ENCODE results near the gene CDH10. TPM values are rescaled to one million over a fixed set of nuclear protein-coding genes. Genes with fewer than 3 reads are reported as not detected.

Gene CDH10
- 3.2 TPM for polyA plus RNA-seq (2013, experiment 1 of 2; ENCODE audit: insufficient read length)
- polyA plus RNA-seq (2013, experiment 2 of 2; ENCODE audit: insufficient read length), result 2.8 TPM

DNA sequence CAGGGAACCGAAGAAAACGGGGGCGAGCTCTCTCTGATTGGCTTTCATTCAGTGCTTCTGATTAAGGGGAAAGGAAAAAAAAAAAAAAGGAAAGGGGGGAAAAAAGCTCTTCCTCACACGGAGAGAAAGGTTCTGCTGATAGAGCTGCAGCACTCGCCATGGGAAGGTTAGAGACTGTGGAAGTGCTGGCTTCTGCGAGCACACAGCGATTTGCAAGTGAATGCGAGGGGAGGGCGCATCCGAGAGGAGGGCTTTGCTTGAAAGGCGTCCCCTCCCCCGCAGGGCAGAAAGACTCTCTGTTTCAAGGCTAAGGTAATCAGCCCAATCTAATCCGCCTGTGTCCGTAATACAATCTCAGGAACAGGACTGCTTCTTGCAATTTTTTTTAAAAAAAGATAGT lies at the start of gene CDH10:
TSS of gene CDH10 (minus strand) at position 218 of the 400 bp plus-strand sequence. CDS start 51,488 bp downstream, outside the sequence.
- DNase-seq, result peak; percentile 56

DNA sequence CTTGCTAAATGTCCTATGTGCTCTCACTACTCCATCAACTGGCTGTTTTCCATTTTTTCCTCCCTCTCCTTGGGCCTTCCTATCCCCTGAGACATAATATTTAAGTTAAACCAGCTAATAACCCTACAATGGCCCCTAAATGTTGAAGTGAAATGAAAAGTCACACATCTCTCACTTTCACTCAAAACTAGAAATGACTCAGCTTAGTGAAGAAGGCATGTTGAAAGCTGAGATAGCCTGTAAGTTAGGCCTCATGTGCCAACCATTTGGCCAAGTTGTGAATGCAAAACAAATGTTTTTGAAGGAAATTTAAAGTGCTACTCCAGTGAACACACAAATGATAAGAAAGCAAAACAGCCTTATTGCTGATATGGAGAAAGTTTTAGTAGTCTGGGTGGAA lies 48.8 kb upstream of the CDH10 start:
- no peak for DNase-seq

DNA sequence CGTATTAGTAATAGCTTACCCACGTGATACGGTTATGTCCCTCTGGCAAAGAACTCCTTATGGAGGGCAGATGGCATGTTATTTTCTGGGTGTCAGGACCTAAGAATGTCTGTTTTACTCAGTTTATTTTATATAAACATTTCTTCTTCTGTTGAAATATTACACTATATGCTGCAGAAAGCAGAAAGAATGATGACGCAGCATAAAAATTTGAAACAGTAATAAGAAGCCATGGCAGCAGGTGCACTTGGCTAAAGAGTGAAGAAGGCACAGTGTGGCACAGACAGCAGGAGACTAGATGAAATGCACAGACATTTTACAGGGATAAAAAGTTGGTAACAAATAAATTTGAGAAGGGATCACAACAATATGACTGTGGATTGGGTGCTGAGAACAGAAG lies 46.3 kb upstream of the CDH10 start:
- DNase-seq, result no peak

DNA sequence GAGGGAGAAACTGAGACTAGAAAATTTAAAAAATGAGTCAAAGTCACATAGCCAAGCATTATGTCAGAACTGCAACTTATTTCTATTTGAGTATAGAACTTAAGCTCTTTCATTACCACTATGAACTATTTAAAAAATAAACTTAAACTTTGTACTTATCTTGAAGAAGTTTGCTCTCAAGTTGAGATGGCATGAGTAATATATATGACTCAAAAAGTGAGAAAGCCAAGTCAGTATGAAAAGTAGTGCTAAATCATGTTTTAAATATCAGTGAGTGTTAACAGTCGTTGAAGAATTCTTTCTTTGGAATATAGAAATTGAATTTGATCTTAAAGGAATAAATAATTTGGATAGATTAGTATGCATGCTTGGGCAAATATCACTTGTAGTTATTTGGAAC lies 36.3 kb upstream of the CDH10 start:
- DNase-seq, result no peak

DNA sequence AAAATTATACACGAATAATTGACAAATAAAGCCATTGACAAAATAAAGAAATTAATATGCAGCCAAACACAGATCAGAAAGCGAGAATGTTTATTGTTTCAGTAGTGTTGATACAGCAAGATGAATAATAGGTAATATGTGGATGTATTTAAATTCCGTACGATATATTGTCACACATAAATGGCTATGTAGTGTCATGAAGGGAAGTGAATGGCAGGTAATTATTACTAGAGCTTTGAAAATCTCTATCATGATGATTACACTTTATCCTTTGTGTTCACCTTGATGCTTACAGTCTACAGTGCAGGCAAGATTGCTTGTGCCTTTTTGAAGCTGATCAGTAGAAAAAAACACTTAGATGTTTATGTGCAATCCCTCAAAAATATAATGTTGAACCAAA lies 23.3 kb upstream of the CDH10 start:
- DNase-seq, result no peak

DNA sequence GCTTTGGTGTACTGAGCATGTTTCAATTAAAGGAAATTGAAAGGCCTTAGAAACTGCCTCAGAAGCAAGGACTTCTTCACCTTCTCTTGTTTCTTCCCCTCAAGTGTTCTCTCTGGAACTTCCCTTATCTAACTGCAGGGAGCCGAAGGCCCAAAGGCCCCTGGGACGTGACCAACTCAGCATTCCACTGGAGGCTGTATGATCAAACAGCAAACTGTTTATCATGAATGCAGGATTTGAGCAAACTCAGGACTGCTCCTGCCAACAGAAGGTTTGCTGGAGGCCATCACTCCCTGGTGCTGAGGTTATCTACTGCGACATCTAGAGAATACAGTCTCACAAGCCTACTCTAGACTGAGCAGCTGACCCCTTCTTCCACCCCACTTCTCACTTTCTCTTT lies 4.8 kb upstream of the CDH10 start:
- DNase-seq, result no peak

DNA sequence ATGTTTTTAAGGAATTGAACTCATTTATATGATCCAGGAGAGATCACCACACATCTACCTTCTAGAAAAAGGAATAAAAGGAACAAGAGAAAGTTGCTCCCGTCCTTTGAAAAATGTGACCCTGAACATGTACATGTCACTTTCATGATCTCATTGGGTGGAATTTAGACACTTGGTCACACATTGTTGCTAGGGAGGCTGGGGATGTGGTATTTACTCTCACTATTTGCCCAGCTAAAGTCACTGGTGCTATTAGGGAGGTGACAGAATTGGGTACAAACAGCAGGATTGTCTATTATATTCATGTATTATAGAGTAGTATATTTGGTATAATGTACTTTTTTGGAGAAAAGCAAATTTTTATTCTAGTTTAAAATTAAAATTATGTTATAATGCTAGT lies 2.1 kb upstream of the CDH10 start:
- no peak for DNase-seq

DNA sequence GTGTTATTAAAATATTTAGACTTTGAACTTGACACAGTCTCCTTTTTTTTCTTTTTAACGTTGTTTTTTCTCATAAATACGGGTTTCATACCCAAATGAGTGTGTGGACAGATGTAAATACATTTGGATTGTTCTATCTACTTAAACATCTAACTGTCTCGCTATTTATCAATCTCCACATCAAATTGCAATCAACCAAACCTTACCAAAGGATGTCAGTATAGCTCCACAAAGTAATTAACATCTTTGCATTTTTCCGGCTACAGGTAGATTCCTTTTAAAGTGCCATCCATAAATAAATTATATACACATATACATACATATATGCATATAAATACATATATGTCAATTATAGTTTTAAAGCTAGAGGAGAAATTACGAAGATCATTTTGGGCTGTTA lies 705 bp upstream of the CDH10 start:
- no peak for DNase-seq

DNA sequence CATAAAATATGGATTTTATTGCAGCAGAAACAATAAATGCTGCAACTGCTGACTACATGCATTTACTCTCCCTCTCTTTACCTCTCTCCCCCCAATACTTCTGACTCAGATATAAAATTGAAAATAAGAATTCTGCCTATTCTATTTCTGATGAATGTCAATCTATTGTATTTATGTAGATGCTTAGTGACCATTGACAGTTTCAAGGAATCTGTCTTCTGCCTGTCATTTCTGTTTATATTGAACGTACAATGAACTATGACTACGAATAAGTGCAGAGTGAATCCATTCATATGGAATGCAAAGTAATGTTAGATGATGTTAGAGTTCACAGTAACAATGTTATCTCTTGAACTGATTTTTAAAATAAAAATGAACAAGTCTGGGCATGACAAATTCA lies 898 bp downstream of the CDH10 start:
- no peak for DNase-seq

DNA sequence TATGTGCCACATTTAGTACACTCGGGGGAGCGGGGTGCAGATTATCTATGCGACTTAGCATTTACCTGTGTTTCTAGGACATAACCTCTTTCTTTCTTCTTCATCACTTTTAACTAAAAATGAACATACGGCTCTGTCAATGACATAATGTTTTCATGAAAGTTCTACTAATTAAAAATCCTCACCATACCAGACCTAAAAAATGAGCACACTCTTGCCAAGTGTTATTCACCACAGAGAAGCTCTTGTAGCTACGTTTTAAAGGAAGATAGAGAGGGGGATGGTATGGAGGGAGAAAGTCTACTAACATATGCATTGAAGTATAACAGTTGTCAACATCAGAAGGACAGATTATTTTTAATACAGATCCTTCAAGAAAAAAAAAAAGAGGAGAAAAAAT lies 1.6 kb downstream of the CDH10 start:
- peak; percentile 7 for DNase-seq

DNA sequence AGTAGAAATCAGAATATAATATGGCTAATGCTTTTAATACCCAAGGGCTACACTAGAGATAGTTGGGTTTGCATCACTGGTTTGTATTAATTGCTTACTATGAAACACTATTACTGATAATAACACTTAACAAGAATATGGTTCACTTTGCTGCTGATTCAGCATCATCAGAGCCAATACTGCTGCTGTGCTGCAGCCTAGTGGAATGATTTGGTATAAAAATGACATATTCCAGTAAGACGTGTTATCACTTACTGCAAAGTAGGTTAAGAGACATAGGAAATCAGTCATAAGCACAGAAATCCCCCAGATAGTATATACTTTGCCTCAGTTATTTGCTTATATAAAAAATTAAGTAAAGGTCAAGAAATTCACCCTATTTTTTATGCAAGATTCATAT lies 2.8 kb downstream of the CDH10 start:
- peak; percentile 27 for DNase-seq

DNA sequence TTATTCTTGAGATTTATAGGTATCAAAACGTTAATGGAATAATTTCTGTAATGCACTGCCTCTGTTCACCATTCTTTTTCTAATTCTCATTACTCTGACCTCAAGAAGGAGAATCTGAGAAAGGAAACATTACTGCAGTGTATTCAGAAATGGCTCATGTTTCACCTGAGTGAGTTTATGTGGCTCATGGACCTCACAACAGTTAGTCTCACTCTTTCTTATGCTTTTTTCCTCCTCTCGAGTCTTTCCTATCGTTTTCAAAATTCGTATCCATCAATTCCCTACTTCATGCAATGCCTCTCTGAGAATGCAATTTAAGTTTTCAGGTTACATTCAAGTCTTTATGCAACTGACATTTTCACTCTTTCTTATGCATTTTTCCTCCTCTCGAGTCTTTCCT lies 9.6 kb downstream of the CDH10 start:
- no peak for DNase-seq

DNA sequence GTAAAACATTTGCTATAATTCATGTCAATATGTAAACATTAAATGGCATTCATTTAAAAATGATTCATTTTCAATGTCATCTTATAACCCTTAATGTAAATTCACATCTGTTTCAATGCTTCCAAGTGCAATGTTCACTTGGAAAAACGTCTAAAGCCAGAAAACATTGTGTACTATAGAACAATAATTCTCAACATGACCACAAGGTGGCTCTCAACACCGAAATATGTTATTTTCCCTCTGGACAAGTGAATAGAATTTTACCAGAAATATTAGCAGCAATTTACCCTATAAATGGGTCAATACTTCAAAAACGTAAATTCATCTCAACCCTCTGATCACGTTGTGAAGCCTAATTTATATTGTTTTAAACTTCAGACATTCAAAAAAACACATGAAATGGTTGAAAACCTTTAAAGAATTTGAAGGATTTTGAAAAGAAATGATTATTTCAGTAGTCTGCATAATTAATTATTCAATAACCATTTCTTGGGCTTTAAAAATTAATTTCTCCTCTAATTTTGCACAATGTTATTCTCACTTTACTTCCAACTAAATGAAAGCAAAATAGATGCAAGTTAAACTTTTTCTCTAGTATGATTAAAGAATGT lies 11.0 kb downstream of the CDH10 start:
- peak; percentile 39 for DNase-seq

DNA sequence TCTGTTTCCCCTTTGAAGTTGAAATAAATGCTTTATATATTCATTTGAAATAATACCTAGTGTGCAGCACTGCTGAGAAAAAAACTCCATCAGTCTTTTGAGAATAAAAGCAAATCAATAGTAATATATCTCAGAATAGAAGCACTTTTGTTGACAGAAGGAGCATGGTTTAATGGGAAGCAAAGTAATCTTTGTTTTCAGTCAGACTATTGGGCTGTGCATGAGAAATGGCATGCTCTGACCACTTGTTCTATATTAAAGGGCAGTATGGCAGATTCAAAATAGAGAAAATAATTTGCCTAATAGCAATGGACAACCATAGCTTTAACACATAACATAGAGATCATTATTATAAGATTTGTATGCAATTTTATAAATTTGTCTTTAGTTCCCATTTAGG lies 12.4 kb downstream of the CDH10 start:
- no peak for DNase-seq

DNA sequence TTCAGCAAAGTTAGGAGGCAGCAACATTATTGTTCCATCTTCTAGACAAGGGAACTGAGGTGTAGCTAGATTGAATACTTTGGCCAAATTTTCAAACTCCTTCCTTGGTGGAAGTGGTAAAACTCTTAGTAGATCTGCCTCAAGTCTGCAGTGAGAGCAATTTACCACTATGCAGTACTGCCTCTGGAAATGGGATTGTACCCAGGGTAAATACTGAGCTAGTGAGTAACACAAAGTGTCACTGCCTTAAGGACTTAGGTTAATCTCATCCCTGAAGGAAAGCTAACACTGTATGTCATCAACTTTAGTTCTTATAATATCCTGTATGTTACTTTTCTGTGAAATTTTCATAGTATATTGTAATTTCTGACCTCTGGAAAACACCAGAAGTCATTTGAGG lies 13.9 kb downstream of the CDH10 start:
- no peak for DNase-seq

DNA sequence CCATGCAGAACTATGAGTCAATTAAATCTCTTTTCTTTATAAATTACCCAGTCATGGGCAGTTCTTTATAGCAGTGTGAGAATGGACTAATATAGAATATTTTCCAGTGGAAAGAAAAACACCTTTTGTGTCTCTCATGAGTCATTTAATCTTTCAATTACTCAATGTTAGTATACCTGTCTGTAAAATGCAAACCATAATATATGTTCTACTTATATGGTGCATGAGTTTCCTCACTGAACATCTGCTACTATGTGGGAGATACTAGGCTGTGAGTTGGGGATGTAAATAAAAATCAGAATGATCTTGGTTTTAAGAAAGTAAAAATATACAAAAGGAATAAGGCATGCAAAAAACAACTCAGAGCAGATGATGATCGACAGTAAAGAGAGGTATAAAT lies 15.0 kb downstream of the CDH10 start:
- no peak for DNase-seq

DNA sequence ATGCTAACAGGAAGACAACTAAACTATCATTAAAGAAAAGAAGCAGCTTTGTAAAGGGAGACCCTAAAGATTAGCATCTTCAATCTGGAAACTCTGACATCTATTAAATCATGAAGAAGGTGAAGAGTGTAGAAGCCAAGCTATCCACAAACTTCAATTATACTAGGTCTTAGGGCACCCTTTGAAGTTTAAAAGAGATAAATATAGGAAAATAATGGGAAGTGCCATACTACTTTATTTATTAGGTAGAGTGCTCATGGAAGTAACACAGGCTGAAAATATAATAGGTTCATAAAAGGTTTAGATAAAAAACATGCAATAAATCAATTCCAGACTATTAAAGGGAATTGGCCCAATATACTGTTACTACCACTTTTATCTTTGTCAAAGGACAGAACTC lies 19.9 kb downstream of the CDH10 start:
- DNase-seq, result no peak

DNA sequence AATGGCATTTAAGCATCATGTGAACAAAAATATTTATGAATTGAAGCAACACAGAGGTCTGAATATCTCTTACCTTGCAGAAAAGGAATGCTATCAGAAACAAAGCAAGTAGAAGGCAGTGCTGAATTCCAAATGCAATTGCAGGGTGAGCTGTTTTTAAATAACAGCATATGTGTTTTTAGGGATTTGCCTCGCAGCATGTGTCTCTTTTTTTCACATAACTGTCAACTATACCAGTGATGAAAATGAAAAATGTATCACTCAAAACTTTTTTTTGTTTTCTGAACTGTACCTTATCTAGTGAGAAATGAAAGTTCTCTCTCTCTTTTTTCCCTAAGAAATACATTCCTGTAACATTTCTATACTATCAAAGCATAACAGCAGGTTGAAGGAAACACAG lies 21.2 kb downstream of the CDH10 start:
- DNase-seq, result peak; percentile 36

DNA sequence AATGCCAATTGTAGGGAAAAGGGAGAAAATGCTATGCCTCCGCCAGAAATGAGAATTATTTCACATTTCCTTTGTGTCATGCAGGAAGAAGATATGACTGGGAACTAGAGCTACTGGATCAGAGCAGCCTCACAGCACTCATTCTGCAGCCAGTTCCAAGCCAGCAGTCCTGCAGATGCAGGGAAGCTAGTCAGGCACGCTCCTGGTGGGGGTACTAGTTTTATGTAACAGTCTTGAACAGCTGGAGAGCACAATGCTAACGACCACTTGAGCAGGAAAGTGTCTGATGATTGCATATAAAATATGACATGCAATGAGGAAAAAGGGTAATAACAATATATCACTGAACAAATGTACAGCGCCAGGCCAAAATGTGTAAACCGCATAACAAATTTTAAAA lies 21.7 kb downstream of the CDH10 start:
- peak; percentile 77 for DNase-seq

DNA sequence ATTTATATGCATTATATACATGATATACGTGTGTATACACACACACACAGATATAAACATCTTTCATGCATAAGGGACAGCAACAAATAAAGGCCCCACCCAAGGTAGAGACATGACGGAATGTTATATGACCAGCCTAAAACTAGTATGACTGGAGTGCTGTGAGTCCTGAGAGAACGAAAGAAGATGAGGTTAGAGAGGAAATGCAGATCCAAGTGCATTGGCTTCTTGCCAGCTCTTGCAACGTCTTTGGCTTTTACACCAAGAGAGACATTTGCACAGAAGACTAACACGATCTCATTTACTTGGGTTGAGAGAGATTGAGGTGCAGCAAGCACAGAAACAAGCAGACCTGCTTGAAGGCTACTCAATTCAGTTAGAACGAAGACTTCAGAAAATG lies 23.0 kb downstream of the CDH10 start:
- peak; percentile 59 for DNase-seq

DNA sequence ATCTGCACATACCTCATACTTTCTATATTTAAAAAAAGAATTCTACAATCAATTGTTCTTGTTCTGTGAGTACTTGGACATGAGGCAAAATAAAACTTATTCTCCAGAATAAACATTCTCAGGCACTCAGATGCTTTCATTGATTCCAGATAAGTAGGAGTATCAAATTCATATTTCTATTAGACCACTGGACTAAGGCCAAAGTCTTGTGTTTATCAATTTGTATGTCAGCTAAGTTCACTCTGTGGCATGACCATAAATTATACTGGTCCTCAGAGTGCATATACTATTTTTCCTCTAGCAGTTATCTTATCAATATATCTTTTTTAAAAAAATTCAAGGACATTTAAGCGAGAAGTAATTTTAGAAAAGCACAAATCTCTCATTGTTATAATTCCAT lies 28.2 kb downstream of the CDH10 start:
- DNase-seq, result no peak

DNA sequence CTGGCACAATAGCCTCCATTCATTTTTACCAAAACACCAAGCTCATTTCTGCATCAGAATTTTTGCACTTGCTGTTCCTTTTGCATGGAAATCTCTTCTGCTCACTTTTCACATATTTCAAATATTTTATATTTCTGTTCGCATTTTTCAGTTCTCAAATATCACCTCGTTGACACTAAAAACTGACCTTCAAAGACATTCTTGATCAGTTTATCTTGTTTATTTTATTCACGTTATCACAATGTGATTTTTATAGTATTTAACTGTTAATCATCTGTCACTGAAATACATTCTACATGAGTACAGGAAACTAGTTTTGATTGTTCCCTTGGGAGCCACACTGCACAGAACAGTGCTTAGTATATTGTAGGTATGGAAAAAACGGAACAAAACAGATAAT lies 29.6 kb downstream of the CDH10 start:
- no peak for DNase-seq

DNA sequence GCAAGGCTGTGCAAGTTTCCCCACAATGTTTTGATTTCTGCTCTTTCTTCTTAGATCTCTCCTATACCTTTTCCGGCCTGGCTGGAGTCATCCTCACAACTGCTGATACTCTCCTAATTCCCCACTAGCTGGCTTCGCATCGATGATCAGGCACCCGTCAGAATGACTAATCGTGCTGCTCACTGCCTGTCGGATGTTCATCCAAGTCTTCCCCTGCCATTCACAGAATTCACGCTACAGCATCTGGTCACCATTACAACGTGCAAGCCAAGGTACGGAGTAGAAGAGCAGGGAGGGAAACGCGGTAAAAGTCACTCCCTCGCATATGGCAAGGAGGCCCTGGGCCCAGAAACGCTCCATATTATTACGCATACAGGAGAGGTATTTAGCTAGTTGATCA lies 35.1 kb downstream of the CDH10 start:
- no peak for DNase-seq

DNA sequence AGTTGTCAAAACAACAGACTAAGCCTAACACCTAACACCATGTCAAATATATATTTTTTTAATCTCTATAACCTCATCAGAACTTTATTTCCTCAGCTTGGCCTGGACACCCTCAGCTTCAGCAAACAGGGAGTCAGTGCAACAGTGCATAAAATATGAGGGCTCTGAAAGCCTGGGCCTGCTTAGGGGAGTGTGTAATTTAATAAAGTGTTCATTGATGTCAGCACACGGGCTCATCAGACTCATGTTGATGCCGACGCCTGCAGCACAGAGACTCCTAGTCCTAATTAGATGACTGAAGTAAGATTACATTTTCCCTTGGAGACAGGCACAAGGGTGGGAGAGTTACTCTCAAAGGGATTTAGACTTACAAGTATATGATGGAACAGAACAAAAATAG lies 37.8 kb downstream of the CDH10 start:
- no peak for DNase-seq

DNA sequence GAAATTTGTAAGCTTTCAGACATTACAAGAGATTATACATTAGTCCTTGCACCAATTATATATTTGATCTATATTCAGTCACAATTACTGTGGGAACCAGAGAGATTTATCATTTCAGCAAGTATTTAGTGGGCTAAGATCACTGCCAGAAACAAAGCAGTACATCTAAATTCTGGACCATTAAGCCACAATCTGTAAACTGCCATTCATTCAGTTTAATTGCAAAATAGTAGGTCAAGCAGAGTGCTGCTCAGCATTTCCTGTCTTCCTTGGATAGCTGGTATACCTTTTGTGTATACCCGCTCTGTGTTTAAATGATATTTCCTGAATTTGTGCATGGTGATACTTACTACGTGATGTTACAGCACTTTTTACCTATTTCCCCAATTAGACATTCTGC lies 42.6 kb downstream of the CDH10 start:
- DNase-seq, result no peak

Data from fibroblast of skin of abdomen (primary cell).